Adipocyte (in vitro differentiated cells): ENCODE data around the gene TRPM2.
"Not testable (repeated sequence)": the region's sequence is repeated elsewhere in the genome, so short reads cannot be mapped to it uniquely, and the experiment has no call there.

ENCODE experiments used
- DNase-seq: peaks from one replicate; pipeline ENCODE4 v3.0.0-alpha.2; 2015; ENCODE audit warnings: low read depth
- H3K27me3 ChIP-seq: replicated peaks from 2 replicates; pipeline ENCODE4 v1.7.0; 2013; ENCODE audit warnings: mild to moderate bottlenecking, low read length, moderate library complexity; ENCODE audit not compliant: control insufficient read depth, insufficient read depth
- H3K36me3 ChIP-seq: 2 replicates; pipeline ENCODE4 v1.7.0; 2013; ENCODE audit warnings: low read length, mild to moderate bottlenecking, moderate library complexity; ENCODE audit not compliant: control insufficient read depth, insufficient read depth, severe bottlenecking
- H3K4me1 ChIP-seq: 2 replicates; pipeline ENCODE4 v1.7.0; 2013; ENCODE audit warnings: mild to moderate bottlenecking, low read length, moderate library complexity; ENCODE audit not compliant: control insufficient read depth, insufficient read depth
- H3K4me3 ChIP-seq: 2 replicates; pipeline ENCODE4 v1.7.0; 2013; ENCODE audit warnings: mild to moderate bottlenecking, low read length, moderate library complexity
- H3K9ac ChIP-seq: 2 replicates; pipeline ENCODE4 v1.7.0; 2013; ENCODE audit warnings: mild to moderate bottlenecking, low read length, moderate library complexity
- H3K9me3 ChIP-seq: 2 replicates; pipeline ENCODE4 v1.7.0; 2013; ENCODE audit warnings: mild to moderate bottlenecking, low read length, moderate library complexity; ENCODE audit not compliant: control insufficient read depth

TRPM2 gene

GRCh38 chr21:44351535-44352252 lies 1.7 kb upstream of the TRPM2 start:
- Histone ChIP-seq H3K4me3 (no peak overlapping the region), H3K27me3 (peaks cover 61% of the 10 kb centered on the region), H3K9me3 (no peaks in the 10 kb centered on the region), H3K9ac (no peak overlapping the region), H3K4me1 (peaks cover 20% of the 10 kb centered on the region), H3K36me3 (no peaks in the 10 kb centered on the region)
- DNase-seq = no peak

- H3K4me3 ChIP-seq = no peak overlapping the region
- no peak for DNase-seq
- no peak overlapping the region for H3K9ac ChIP-seq
- H3K9me3 ChIP-seq = no peaks in the 10 kb centered on the region
- H3K4me1 ChIP-seq = peaks cover 20% of the 10 kb centered on the region
- no peaks in the 10 kb centered on the region for H3K36me3 ChIP-seq
- peaks cover 61% of the 10 kb centered on the region for H3K27me3 ChIP-seq
Observed at GRCh38 chr21:44352253-44352860, 1.1 kb upstream of the TRPM2 start.

GRCh38 chr21:44354001-44354405 lies 582 bp downstream of the TRPM2 start:
- no peak overlapping the region for H3K4me3 ChIP-seq
- H3K27me3 ChIP-seq = peaks cover 55% of the 10 kb centered on the region
- no peak for DNase-seq
- H3K4me1 ChIP-seq = peaks cover 20% of the 10 kb centered on the region
- no peaks in the 10 kb centered on the region for H3K9me3 ChIP-seq
- no peak overlapping the region for H3K9ac ChIP-seq
- no peaks in the 10 kb centered on the region for H3K36me3 ChIP-seq

- no peak overlapping the region for H3K4me3 ChIP-seq
- peaks cover 48% of the 10 kb centered on the region for H3K27me3 ChIP-seq
- no peak overlapping the region for H3K9ac ChIP-seq
- peaks cover 20% of the 10 kb centered on the region for H3K4me1 ChIP-seq
- H3K9me3 ChIP-seq = no peaks in the 10 kb centered on the region
- no peaks in the 10 kb centered on the region for H3K36me3 ChIP-seq
- no peak for DNase-seq
Observed at GRCh38 chr21:44354775-44355771, 1.7 kb downstream of the TRPM2 start.

- Histone ChIP-seq H3K9ac (no peak overlapping the region), H3K36me3 (no peaks in the 10 kb centered on the region), H3K27me3 (peaks cover 44% of the 10 kb centered on the region), H3K9me3 (no peaks in the 10 kb centered on the region), H3K4me3 (no peak overlapping the region), H3K4me1 (peaks cover 20% of the 10 kb centered on the region)
- no peak for DNase-seq
Observed at GRCh38 chr21:44356160-44356559, 2.7 kb downstream of the TRPM2 start.

GRCh38 chr21:44356636-44357035 lies 3.2 kb downstream of the TRPM2 start:
- Histone ChIP-seq H3K27me3 (peaks cover 39% of the 10 kb centered on the region), H3K4me3 (no peak overlapping the region), H3K9me3 (no peaks in the 10 kb centered on the region), H3K36me3 (no peaks in the 10 kb centered on the region), H3K9ac (no peak overlapping the region), H3K4me1 (peaks cover 20% of the 10 kb centered on the region)
- no peak for DNase-seq

- peaks cover 20% of the 10 kb centered on the region for H3K4me1 ChIP-seq
- H3K27me3 ChIP-seq = peaks cover 33% of the 10 kb centered on the region
- no peak overlapping the region for H3K9ac ChIP-seq
- no peak for DNase-seq
- H3K4me3 ChIP-seq = no peak overlapping the region
- H3K9me3 ChIP-seq = no peaks in the 10 kb centered on the region
- no peaks in the 10 kb centered on the region for H3K36me3 ChIP-seq
Observed at GRCh38 chr21:44357064-44357837, 3.8 kb downstream of the TRPM2 start.

- H3K4me3 ChIP-seq = no peak overlapping the region
- peaks cover 3% of the 10 kb centered on the region for H3K4me1 ChIP-seq
- H3K9me3 ChIP-seq = peaks cover 17% of the 10 kb centered on the region
- no peak overlapping the region for H3K9ac ChIP-seq
- no peaks in the 10 kb centered on the region for H3K36me3 ChIP-seq
- peaks cover 26% of the 10 kb centered on the region for H3K27me3 ChIP-seq
- DNase-seq = no peak
Observed at GRCh38 chr21:44359396-44359795, 6.0 kb downstream of the TRPM2 start.

GRCh38 chr21:44360159-44360558 lies 6.7 kb downstream of the TRPM2 start:
- peaks cover 17% of the 10 kb centered on the region for H3K9me3 ChIP-seq
- H3K27me3 ChIP-seq = peaks cover 22% of the 10 kb centered on the region
- H3K4me3 ChIP-seq = no peak overlapping the region
- H3K4me1 ChIP-seq = no peaks in the 10 kb centered on the region
- no peak overlapping the region for H3K9ac ChIP-seq
- H3K36me3 ChIP-seq = no peaks in the 10 kb centered on the region
- no peak for DNase-seq

GRCh38 chr21:44361903-44362302 lies 8.5 kb downstream of the TRPM2 start:
- not testable (repeated sequence) for H3K4me3 ChIP-seq, DNase-seq, H3K4me1 ChIP-seq, H3K36me3 ChIP-seq, H3K9ac ChIP-seq
- Histone ChIP-seq H3K9me3 (peaks cover 17% of the 10 kb centered on the region), H3K27me3 (peaks cover 15% of the 10 kb centered on the region)
